Measurements from ENCODE around the gene AREL1. TPM values are rescaled to one million over a fixed set of nuclear protein-coding genes. Genes with fewer than 3 reads are reported as not detected.

AREL1 gene
- total and polyA plus RNA-seq, 8 donors: 26.0 to 42.6 (median 28.3) TPM

DNA sequence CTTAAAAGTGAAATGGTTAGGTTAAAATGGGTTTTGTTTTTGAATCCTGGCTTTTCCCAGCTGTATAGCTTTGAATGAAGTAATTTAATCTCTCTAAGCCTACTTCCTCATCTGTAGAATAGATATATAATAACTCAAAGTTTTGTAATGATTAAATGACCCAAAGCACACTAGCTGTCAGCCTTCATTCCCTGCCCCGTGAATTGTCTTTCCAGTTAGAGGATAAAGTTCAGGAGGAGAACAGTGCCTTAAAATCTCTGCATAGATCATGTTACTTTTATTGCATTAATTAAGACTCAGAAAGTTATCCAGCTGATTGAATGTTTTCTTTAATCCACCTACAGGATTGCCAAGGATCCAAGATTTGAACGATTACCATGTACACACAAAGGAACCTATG is 19.5 kb upstream of the AREL1 start:
- no peak for DNase-seq
- H3K9me3 ChIP-seq: no peaks in the 10 kb centered on the region
- ATAC-seq: no peak
- no peaks in the 10 kb centered on the region for H3K4me1 ChIP-seq
- no peak overlapping the region for H3K4me3 ChIP-seq
- TF ChIP-seq, protein P1, sequence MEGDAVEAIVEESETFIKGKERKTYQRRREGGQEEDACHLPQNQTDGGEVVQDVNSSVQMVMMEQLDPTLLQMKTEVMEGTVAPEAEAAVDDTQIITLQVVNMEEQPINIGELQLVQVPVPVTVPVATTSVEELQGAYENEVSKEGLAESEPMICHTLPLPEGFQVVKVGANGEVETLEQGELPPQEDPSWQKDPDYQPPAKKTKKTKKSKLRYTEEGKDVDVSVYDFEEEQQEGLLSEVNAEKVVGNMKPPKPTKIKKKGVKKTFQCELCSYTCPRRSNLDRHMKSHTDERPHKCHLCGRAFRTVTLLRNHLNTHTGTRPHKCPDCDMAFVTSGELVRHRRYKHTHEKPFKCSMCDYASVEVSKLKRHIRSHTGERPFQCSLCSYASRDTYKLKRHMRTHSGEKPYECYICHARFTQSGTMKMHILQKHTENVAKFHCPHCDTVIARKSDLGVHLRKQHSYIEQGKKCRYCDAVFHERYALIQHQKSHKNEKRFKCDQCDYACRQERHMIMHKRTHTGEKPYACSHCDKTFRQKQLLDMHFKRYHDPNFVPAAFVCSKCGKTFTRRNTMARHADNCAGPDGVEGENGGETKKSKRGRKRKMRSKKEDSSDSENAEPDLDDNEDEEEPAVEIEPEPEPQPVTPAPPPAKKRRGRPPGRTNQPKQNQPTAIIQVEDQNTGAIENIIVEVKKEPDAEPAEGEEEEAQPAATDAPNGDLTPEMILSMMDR (IDR thresholded peaks at IDR 0.05): no peak
- intact Hi-C loops (cut with DNase I): no loop called here
- no peaks in the 10 kb centered on the region for H3K27me3 ChIP-seq
- peaks cover 0 to 54% of the 10 kb centered on the region in 2 donors for H3K36me3 ChIP-seq
- H3K27ac ChIP-seq: no peak overlapping the region

DNA sequence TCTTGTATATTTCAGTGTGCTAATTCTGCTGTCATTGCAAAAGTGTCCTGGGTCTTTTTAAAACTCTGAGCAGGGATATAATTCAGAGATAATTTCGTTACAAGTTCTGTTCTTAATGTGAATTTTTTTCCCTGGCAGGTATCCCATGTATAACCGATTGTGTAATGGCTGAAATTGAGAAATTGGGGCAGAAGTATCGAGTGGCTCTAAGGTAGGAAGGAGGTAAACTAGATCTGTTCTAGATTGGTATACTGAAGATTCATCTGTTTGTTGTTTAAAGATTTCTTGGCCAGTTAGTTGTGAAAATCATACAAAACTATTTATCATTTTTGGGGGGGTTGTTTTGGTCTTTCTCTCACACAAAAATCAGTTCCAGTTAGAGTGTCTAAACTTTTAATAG is 10.3 kb upstream of the AREL1 start:
- intact Hi-C loops (cut with DNase I): no loop called here
- no peaks in the 10 kb centered on the region for H3K27me3 ChIP-seq
- H3K4me1 ChIP-seq: no peaks in the 10 kb centered on the region
- no peak overlapping the region for H3K27ac ChIP-seq
- TF ChIP-seq, protein P1 (IDR thresholded peaks at IDR 0.05): no peak
- H3K36me3 ChIP-seq: peaks cover 0 to 66% of the 10 kb centered on the region in 2 donors
- no peak overlapping the region for H3K4me3 ChIP-seq
- no peaks in the 10 kb centered on the region for H3K9me3 ChIP-seq
- no peak for DNase-seq
- no peak for ATAC-seq

DNA sequence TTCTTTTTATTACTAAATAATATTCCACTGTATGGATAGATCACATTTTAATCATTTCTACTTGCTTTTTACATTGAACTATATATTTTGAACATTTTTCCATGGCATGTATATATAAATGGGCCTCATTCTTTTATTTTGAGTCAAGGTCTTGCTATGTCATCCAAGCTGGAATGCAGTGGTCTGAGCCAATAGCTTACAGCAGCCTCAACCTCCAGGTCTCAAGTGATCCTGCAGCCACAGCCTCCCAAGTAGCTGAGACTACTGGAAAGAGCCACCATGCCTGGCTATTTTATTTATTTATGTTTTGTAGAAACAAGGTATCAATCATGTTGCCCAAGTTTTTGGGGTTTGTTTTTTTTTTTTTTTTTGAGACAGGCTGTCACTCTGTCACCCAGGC is 7.6 kb upstream of the AREL1 start:
- no peak for DNase-seq
- no peak for ATAC-seq
- Histone ChIP-seq H3K4me1 (no peaks in the 10 kb centered on the region), H3K27me3 (no peaks in the 10 kb centered on the region), H3K9me3 (no peaks in the 10 kb centered on the region), H3K4me3 (no peak overlapping the region), H3K27ac (no peak overlapping the region), H3K36me3 (peaks cover 0 to 83% of the 10 kb centered on the region in 2 donors)
- TF ChIP-seq, protein P1 (IDR thresholded peaks at IDR 0.05): no peak
- intact Hi-C loops (cut with DNase I): no loop called here

DNA sequence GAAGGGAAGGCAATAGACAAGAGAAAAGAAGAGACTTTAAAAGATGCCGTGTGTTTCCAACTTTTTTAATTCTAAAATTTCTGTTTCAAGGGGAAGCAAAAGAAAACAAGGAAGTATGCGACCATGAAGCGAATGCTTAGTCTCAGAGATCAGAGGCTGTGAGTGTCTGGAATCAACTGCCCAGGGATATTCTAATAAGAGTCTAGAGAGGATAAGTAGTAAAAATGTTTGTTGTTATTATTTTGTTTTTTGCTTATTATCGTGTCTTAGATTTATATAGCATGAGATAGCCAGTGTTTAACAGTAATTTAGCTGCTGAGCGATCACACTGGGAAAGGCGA is 485 bp upstream of the AREL1 start:
- no peak for DNase-seq
- TF ChIP-seq, protein P1 (IDR thresholded peaks at IDR 0.05): no peak
- Histone ChIP-seq H3K27me3 (no peaks in the 10 kb centered on the region), H3K4me1 (peaks cover 22 to 41% of the 10 kb centered on the region in 2 donors), H3K4me3 (peak overlapping the region; percentile 77 to 86), H3K36me3 (peaks cover 0 to 33% of the 10 kb centered on the region in 2 donors), H3K9me3 (no peaks in the 10 kb centered on the region), H3K27ac (peak overlapping the region; percentile 60 to 88)
- peak; percentile 17 for ATAC-seq
- intact Hi-C loops (cut with DNase I): no loop called here

DNA sequence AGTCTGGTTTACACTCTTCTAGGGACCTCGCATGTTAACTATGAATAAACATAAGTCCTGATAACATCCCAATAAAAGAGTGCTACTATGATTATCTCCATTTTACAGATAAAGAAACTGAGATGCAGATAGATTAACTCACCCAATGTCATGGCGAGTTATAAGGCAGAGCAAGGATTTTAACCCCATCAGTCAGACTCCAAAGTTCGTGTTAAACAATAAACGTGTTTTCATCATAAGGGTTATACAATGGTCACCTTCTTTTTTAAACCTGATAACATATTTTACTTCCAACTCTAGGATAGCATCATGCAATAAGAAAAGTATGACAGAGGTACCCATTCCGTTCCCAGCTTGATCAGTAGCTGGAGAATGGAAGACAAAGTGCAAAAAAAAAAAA is 1.2 kb downstream of the AREL1 start:
- Histone ChIP-seq H3K4me3 (peak overlapping the region in 1 of 2 donors; percentile 86), H3K36me3 (peaks cover 0 to 16% of the 10 kb centered on the region in 2 donors), H3K4me1 (peaks cover 22 to 45% of the 10 kb centered on the region in 2 donors), H3K27me3 (no peaks in the 10 kb centered on the region), H3K9me3 (no peaks in the 10 kb centered on the region), H3K27ac (no peak overlapping the region)
- intact Hi-C loops (cut with DNase I): no loop called here
- ATAC-seq: no peak
- TF ChIP-seq, protein P1 (IDR thresholded peaks at IDR 0.05): no peak
- DNase-seq: no peak

Measured in left lung (tissue), 10 donors.